ENCODE measurements around the gene TOMM34. TPM values are rescaled to one million over a fixed set of nuclear protein-coding genes. Genes with fewer than 3 reads are reported as not detected.

Gene TOMM34
- total and polyA plus RNA-seq, 2 experiments from 2014 or later, result 27.4 to 38.7 TPM

DNA sequence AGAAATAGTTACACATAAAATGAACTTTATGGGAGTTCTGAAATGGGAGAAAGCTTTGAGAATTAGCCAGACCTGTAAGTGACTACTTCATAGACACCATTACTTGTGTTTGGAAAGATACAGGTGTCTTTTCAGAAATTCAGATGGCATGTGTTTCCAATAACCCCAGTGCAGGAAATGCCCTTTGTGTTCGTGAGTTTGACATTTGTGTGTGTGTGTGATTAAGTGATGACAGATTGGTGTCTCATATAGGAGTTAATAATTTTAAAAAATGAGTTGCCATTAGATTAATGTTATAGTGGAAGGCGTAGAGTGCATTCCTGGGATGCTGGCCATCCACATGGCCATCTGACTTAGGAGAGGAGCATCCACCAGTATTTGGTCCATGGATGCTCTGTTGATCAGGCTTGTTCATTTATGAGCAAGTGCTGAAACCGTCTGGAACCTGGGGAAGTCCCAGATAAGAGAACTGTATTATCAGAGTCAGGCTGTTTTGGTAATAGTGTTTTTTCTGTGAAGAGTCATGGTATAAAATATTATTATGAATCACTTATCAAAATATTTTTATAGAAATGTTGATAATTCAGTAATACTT, 9.2 kb upstream of the TOMM34 start:
- peaks cover 37% of the 10 kb centered on the region for H3K4me1 Mint-ChIP-seq

More for the DNA sequence above, 9.2 kb upstream of the TOMM34 start:
- peaks cover 6% of the 10 kb centered on the region; the same call in 1 of the 2 replicates for H3F3A ChIP-seq (replicated peaks; ENCODE audit: low read depth)
- H3K4me3 ChIP-seq, result no peak overlapping the region
- TF ChIP-seq EZH2 (IDR thresholded peaks at IDR 0.05; ENCODE audit: low read depth, unreplicated experiment) (no peak), ZNF114 (CRISPR knock-in tag; IDR thresholded peaks at IDR 0.05) (no peak), STAT1 (IDR thresholded peaks at IDR 0.05; ENCODE audit: unreplicated experiment) (no peak), POLR2AphosphoS5 (IDR thresholded peaks at IDR 0.05; ENCODE audit: low read depth) (no peak), EZH2phosphoT487 (IDR thresholded peaks at IDR 0.05; ENCODE audit: unreplicated experiment) (no peak), JUNB (IDR thresholded peaks at IDR 0.05; ENCODE audit: unreplicated experiment) (no peak)
- TF ChIP-seq, protein P1, sequence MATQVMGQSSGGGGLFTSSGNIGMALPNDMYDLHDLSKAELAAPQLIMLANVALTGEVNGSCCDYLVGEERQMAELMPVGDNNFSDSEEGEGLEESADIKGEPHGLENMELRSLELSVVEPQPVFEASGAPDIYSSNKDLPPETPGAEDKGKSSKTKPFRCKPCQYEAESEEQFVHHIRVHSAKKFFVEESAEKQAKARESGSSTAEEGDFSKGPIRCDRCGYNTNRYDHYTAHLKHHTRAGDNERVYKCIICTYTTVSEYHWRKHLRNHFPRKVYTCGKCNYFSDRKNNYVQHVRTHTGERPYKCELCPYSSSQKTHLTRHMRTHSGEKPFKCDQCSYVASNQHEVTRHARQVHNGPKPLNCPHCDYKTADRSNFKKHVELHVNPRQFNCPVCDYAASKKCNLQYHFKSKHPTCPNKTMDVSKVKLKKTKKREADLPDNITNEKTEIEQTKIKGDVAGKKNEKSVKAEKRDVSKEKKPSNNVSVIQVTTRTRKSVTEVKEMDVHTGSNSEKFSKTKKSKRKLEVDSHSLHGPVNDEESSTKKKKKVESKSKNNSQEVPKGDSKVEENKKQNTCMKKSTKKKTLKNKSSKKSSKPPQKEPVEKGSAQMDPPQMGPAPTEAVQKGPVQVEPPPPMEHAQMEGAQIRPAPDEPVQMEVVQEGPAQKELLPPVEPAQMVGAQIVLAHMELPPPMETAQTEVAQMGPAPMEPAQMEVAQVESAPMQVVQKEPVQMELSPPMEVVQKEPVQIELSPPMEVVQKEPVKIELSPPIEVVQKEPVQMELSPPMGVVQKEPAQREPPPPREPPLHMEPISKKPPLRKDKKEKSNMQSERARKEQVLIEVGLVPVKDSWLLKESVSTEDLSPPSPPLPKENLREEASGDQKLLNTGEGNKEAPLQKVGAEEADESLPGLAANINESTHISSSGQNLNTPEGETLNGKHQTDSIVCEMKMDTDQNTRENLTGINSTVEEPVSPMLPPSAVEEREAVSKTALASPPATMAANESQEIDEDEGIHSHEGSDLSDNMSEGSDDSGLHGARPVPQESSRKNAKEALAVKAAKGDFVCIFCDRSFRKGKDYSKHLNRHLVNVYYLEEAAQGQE (IDR thresholded peaks at IDR 0.05; ENCODE audit: unreplicated experiment), result no peak
- TF ChIP-seq, protein P2, sequence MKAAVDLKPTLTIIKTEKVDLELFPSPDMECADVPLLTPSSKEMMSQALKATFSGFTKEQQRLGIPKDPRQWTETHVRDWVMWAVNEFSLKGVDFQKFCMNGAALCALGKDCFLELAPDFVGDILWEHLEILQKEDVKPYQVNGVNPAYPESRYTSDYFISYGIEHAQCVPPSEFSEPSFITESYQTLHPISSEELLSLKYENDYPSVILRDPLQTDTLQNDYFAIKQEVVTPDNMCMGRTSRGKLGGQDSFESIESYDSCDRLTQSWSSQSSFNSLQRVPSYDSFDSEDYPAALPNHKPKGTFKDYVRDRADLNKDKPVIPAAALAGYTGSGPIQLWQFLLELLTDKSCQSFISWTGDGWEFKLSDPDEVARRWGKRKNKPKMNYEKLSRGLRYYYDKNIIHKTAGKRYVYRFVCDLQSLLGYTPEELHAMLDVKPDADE (IDR thresholded peaks at IDR 0.05), result no peak
- TF ChIP-seq, protein P3, sequence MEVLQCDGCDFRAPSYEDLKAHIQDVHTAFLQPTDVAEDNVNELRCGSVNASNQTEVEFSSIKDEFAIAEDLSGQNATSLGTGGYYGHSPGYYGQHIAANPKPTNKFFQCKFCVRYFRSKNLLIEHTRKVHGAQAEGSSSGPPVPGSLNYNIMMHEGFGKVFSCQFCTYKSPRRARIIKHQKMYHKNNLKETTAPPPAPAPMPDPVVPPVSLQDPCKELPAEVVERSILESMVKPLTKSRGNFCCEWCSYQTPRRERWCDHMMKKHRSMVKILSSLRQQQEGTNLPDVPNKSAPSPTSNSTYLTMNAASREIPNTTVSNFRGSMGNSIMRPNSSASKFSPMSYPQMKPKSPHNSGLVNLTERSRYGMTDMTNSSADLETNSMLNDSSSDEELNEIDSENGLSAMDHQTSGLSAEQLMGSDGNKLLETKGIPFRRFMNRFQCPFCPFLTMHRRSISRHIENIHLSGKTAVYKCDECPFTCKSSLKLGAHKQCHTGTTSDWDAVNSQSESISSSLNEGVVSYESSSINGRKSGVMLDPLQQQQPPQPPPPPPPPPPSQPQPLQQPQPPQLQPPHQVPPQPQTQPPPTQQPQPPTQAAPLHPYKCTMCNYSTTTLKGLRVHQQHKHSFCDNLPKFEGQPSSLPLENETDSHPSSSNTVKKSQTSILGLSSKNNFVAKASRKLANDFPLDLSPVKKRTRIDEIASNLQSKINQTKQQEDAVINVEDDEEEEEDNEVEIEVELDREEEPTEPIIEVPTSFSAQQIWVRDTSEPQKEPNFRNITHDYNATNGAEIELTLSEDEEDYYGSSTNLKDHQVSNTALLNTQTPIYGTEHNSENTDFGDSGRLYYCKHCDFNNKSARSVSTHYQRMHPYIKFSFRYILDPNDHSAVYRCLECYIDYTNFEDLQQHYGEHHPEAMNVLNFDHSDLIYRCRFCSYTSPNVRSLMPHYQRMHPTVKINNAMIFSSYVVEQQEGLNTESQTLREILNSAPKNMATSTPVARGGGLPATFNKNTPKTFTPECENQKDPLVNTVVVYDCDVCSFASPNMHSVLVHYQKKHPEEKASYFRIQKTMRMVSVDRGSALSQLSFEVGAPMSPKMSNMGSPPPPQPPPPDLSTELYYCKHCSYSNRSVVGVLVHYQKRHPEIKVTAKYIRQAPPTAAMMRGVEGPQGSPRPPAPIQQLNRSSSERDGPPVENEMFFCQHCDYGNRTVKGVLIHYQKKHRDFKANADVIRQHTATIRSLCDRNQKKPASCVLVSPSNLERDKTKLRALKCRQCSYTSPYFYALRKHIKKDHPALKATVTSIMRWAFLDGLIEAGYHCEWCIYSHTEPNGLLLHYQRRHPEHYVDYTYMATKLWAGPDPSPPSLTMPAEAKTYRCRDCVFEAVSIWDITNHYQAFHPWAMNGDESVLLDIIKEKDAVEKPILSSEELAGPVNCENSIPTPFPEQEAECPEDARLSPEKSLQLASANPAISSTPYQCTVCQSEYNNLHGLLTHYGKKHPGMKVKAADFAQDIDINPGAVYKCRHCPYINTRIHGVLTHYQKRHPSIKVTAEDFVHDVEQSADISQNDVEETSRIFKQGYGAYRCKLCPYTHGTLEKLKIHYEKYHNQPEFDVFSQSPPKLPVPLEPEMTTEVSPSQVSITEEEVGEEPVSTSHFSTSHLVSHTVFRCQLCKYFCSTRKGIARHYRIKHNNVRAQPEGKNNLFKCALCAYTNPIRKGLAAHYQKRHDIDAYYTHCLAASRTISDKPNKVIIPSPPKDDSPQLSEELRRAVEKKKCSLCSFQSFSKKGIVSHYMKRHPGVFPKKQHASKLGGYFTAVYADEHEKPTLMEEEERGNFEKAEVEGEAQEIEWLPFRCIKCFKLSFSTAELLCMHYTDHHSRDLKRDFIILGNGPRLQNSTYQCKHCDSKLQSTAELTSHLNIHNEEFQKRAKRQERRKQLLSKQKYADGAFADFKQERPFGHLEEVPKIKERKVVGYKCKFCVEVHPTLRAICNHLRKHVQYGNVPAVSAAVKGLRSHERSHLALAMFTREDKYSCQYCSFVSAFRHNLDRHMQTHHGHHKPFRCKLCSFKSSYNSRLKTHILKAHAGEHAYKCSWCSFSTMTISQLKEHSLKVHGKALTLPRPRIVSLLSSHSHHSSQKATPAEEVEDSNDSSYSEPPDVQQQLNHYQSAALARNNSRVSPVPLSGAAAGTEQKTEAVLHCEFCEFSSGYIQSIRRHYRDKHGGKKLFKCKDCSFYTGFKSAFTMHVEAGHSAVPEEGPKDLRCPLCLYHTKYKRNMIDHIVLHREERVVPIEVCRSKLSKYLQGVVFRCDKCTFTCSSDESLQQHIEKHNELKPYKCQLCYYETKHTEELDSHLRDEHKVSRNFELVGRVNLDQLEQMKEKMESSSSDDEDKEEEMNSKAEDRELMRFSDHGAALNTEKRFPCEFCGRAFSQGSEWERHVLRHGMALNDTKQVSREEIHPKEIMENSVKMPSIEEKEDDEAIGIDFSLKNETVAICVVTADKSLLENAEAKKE (CRISPR knock-in tag; IDR thresholded peaks at IDR 0.05), result no peak
- TF ChIP-seq, protein P4, sequence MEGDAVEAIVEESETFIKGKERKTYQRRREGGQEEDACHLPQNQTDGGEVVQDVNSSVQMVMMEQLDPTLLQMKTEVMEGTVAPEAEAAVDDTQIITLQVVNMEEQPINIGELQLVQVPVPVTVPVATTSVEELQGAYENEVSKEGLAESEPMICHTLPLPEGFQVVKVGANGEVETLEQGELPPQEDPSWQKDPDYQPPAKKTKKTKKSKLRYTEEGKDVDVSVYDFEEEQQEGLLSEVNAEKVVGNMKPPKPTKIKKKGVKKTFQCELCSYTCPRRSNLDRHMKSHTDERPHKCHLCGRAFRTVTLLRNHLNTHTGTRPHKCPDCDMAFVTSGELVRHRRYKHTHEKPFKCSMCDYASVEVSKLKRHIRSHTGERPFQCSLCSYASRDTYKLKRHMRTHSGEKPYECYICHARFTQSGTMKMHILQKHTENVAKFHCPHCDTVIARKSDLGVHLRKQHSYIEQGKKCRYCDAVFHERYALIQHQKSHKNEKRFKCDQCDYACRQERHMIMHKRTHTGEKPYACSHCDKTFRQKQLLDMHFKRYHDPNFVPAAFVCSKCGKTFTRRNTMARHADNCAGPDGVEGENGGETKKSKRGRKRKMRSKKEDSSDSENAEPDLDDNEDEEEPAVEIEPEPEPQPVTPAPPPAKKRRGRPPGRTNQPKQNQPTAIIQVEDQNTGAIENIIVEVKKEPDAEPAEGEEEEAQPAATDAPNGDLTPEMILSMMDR (conservative IDR thresholded peaks at IDR 0.05; ENCODE audit: low read depth in 2 of 2), result no peak
- peaks cover 15% of the 10 kb centered on the region for H4K20me1 ChIP-seq (replicated peaks; ENCODE audit: insufficient read depth)
- no peaks in the 10 kb centered on the region for H3K9me3 Mint-ChIP-seq
- H3K79me2 ChIP-seq (replicated peaks; ENCODE audit: insufficient read depth), result peaks cover 50% of the 10 kb centered on the region
- peaks cover 14% of the 10 kb centered on the region; the same call in 2 of the 3 replicates for H3K36me3 Mint-ChIP-seq (ENCODE audit: low read depth)
- no peak for DNase-seq (ENCODE audit: low spot score)
- no peak overlapping the region for H3K4me2 ChIP-seq
- H3K27me3 ChIP-seq (ENCODE audit: insufficient read depth), result peaks cover 5% of the 10 kb centered on the region; the same call in 1 of the 2 replicates
- no peaks in the 10 kb centered on the region for H3K9me2 ChIP-seq (ENCODE audit: insufficient read depth)
- no peak overlapping the region for H2AFZ ChIP-seq
- no peak overlapping the region for H3K27ac Mint-ChIP-seq
- no peak for ATAC-seq
- H3K27me3 Mint-ChIP-seq (ENCODE audit: insufficient read depth, low read depth, poor library complexity), result peaks cover 10% of the 10 kb centered on the region
- no peak overlapping the region for H3K4me3 Mint-ChIP-seq
- peaks cover 19% of the 10 kb centered on the region; the same call in 1 of the 2 replicates for H3K36me3 ChIP-seq (ENCODE audit: insufficient read depth)
- H3K27ac ChIP-seq (ENCODE audit: low read depth), result no peak overlapping the region
- H3K4me1 ChIP-seq (ENCODE audit: insufficient read depth), result peaks cover 18% of the 10 kb centered on the region

All from GM23338 (cell line).